NCI-H2081 (cell line): ENCODE results near the gene PAX7.
"Not testable (repeated sequence)": the region's sequence is repeated elsewhere in the genome, so short reads cannot be mapped to it uniquely, and the experiment has no call there.

Experiments
- DNase-seq, 2 experiments: peaks; one replicate each; lab custom pipeline; 2025; lab: John Stamatoyannopoulos, UW

Gene PAX7

GRCh38 chr1:18761948-18762840 lies 131.5 kb downstream of the PAX7 start:
- no peak for DNase-seq

- DNase-seq, result no peak
These were observed 133.7 kb downstream of the PAX7 start for GRCh38 chr1:18764362-18764761.

DNA sequence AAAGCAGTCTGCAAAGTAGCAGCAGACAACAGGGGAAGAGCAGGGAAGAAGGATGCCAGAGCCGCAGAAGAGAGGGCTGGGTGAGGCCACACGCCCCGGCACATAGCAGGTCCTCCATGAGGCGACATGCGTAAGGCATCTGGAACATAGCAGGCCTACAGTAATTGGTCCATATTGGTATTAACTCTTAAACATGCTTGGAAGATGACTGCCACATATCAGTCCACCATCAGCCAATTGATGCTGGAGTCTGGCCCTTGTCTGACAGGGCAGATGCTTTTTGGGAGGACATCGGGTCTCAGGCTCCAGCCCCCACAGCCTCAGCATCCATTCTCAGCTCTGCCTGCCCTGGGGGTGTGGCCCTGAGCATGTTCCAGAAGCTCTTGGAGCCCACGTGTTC lies 135.1 kb downstream of the PAX7 start:
- DNase-seq, result no peak

DNA sequence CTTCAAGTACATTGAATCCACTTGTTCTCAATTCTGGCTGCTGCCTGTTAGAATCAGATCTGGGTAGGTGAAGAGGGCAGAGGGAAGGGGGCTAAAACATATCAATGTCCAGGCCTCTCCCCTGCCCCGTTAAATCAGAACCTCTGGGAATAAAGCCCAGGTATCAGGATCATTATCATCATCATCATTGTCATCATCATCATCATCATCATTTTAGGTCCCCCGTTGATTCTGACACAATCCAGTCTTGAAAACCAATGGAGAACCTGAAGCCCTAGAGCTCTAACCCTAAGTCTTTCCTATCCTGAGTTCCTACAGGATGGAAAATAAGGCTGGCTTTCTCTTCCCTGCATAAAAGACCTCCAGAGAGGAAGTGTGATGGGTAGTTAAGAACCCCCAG lies 135.7 kb downstream of the PAX7 start:
- no peak for DNase-seq

GRCh38 chr1:18767576-18767975 lies 136.9 kb downstream of the PAX7 start:
- not testable (repeated sequence) for DNase-seq

DNA sequence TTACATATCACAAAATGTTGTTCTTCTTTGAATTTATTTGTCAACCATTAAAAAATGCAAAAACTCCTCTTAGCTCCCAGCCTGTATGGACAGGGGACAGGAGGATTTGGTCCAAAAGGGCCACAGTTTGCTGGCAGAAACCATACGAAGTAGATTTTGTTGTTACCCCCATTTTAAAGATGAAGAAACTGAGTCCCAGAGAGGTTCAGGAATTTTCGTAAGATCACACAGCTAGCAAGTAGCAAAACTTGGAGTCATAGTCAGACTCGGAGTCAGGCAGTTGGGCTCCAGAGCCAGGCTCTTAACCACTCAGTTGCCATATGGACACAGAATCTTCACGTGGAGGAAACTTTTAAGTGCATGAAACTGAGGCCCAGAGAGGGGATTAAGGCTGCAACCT lies 137.4 kb downstream of the PAX7 start:
- DNase-seq, result no peak

- DNase-seq, result no peak
These were observed 138.5 kb downstream of the PAX7 start for GRCh38 chr1:18769140-18769539.

DNA sequence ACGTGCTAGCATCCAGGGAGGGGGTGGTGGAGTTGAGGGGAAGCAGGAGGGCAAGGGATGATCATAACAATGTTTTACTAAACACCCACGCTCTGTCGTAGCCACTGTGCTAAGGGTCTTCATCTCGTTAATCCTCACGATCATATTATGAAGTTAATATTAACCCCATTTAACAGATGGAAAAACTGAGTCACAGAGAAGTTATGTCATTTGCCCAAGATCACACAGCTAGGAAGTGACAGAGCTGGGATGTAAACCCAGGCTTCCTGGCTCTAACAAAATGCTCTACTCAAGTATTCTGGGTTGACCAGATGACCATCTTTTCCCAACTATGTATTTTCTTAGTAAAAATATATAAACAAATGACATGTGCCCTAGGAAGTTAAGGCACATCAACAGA lies 140.2 kb downstream of the PAX7 start:
- DNase-seq, result no peak

- no peak for DNase-seq
These were observed 143.1 kb downstream of the PAX7 start for GRCh38 chr1:18773753-18774152.

DNA sequence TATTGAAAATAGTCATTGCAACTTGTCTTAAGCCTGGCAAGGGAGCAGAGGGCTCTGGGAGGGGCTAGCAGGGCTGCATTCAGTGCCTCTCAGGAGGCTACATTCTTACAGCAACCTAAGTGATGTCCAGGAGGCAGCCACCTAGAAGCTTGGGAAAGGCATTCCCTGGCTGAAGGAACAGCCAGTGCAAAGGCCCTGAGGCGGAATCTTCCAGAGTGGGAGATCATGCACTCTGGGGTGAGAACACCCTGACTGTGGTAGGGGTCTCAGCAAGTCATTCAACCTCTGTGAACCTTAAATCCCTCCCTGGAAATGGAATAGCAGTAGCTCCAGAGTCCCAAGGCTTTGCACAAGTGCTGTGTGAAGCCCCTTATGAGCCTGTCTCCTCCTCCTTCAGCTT lies 144.7 kb downstream of the PAX7 start:
- DNase-seq, result no peak

- no peak for DNase-seq
These were observed 146.1 kb downstream of the PAX7 start for GRCh38 chr1:18776777-18777176.

- DNase-seq, result no peak
These were observed 147.8 kb downstream of the PAX7 start for GRCh38 chr1:18778437-18778836.

DNA sequence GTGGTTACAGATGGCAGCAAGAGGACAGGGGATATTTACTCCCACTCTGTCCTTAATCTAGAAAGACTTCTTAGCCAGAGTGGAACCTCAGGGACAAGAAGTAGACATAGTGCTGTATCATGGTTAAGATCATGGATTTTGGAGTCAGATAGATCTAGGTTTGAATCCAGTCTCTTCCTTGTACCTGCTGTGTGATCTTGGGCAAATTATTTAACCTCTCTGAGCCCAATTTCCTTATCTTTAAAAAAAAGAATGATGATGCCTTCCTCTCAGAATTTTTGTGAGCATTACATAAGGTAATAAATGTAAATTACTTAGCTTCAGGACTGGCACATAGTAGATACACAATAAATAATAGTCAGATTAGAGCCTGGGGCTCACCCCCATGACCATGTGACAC lies 150.4 kb downstream of the PAX7 start:
- DNase-seq, result no peak

- no peak for DNase-seq
These were observed 153.2 kb downstream of the PAX7 start for GRCh38 chr1:18783705-18784481.

DNA sequence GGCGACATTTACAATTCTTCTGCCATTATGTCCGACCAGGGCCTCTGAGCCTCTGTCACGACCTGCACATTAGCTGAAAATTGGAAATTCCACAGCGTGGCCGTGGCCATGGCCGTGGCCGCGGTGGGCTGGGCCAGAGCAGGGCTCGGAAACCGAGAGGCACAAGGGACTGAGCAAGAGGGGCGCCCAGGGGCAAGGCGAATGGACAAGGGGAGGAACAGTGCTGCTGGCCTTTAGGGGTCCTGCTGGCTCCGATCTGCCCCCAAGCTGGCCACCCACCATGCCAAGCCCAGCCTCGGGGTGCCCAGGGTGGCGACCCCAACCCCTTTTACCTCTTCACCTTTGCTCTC lies 153.8 kb downstream of the PAX7 start:
- no peak for DNase-seq

DNA sequence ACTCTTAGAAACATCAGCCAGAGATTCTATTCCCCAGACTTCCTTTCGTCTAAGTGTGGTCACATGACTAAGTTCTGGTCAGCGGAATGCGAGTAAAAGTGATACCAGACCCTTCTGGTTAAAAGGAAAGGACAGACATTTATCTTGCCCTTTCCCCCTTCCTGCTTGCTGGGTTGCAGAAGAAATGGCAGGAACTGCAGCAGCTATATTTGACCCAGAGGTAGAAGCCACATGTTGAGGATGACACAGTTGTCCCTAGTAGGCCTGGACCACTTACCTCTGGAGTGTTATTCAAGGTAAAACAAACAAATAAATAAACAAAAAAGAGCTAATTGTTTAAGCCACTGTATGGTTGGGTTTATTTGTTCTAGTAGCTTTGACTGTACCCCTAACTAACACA lies 155.5 kb downstream of the PAX7 start:
- no peak for DNase-seq

GRCh38 chr1:18787825-18788385 lies 157.3 kb downstream of the PAX7 start:
- no peak for DNase-seq

DNA sequence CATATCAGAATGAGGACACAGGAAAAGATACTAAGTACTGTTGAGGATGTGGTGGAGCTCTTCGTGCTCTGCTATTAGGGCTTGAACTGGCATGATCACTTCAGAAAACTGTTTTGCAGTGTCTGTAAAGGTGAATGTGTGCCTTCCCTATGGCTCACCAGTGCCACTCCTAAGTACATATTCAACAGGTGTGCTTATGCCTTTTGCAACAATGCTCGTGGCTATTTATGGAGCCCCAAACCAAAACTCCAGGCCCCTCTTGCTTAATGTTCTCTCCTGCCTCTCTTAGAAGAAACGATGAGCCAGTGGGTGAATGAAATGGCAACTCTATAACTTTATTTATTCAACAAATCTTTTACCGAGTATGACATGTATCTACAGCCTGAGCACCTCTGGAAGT lies 158.6 kb downstream of the PAX7 start:
- no peak for DNase-seq

DNA sequence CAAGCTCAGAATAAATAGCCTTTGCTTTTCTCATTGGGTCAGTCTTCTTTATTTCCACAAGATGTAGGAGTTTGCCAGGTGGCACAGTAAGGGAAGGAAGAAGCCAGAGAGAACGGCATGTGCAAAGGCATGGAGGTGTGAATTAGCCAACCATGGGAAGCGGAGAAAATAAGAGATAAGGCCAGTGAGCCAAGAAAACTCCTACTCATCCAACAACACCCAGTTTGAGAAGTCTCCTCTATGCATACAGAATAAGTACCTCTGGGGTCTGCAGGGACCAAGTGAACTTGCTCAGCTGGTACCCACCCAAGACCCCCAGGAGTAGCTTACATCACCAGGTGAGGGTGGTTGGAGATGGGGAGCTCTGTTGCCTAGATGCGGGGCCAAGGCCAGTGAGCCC lies 162.1 kb downstream of the PAX7 start:
- DNase-seq, result no peak

GRCh38 chr1:18793164-18793563 lies 162.5 kb downstream of the PAX7 start:
- no peak for DNase-seq

DNA sequence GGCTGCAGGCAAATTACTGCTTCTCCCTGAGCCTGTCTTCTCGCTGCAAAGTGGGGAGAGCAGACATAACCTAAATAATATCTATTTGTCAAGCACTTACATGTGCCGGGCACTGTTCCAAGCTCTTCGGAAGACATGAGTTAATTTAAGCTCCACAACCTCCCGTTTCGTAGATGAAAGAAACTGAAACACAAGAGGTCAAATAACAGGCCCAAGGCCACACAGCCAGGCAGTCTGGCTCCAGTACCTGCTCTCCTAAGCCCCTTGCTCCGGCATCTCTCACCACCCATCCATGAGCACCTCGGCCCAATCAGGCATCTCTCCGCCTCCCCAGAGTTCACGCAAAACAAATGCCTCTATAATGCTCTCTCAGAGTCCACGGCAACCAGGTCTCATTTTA lies 163.4 kb downstream of the PAX7 start:
- no peak for DNase-seq

DNA sequence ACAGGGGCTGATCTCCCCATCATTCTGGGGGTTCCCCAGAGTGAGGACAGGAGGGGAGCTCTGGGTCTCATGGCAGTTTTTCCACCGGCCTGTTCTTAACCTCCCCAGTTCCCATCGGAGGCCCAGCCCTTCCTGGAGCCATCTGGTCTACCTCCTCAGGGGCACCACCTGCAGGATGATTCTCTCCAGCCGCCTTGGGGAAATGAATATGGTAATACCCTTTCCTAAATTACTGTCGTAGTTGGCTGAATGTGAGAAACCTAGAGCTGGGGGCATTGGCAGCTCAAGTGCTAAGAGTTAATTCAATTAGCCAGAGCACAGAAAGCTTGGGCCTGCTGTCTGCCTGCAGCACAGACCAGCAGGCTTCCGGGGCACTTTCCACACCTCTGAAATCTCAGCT lies 163.9 kb downstream of the PAX7 start:
- no peak for DNase-seq

GRCh38 chr1:18795002-18795689 lies 164.5 kb downstream of the PAX7 start:
- DNase-seq, result no peak
